Neural progenitor cell (in vitro differentiated cells): ENCODE data around the gene KIAA0930. TPM values are rescaled to one million over a fixed set of nuclear protein-coding genes. Genes with fewer than 3 reads are reported as not detected.

ENCODE experiments used
- DNase-seq: peaks from one replicate; pipeline ENCODE4 v3.0.0-alpha.2; 2016; ENCODE audit warnings: low spot score
- H2AFZ ChIP-seq: fragments of 200-600 bp; sonication (generic); replicated peaks from 2 replicates; pipeline ENCODE4 v1.6.1; 2016; ENCODE audit warnings: antibody characterized with exemption
- H3F3A ChIP-seq: fragments of 200-600 bp; sonication (generic); 2 replicates; pipeline ENCODE4 v1.6.1; 2016; ENCODE audit warnings: antibody characterized with exemption, low read depth
- H3K27ac ChIP-seq: fragments of 200-600 bp; sonication (generic); 2 replicates; pipeline ENCODE4 v1.5.1; 2016; ENCODE audit warnings: mild to moderate bottlenecking
- H3K27me3 ChIP-seq: fragments of 200-600 bp; sonication (generic); 2 replicates; pipeline ENCODE4 v1.6.1; 2016; ENCODE audit warnings: mild to moderate bottlenecking, moderate library complexity
- H3K36me3 ChIP-seq: fragments of 200-600 bp; sonication (generic); 2 replicates; pipeline ENCODE4 v1.5.1; 2016
- H3K4me1 ChIP-seq: fragments of 200-600 bp; sonication (generic); 2 replicates; pipeline ENCODE4 v1.6.1; 2016; ENCODE audit warnings: mixed run types
- H3K4me2 ChIP-seq: fragments of 200-600 bp; sonication (generic); 2 replicates; pipeline ENCODE4 v1.6.1; 2016
- H3K4me3 ChIP-seq: fragments of 200-600 bp; sonication (generic); 2 replicates; pipeline ENCODE4 v1.5.1; 2016
- H3K79me2 ChIP-seq: fragments of 200-600 bp; sonication (generic); 2 replicates; pipeline ENCODE4 v1.6.1; 2016; ENCODE audit warnings: low read depth
- H3K9ac ChIP-seq: fragments of 200-600 bp; sonication (generic); 2 replicates; pipeline ENCODE4 v1.6.1; 2016
- H3K9me3 ChIP-seq: fragments of 200-600 bp; sonication (generic); 2 replicates; pipeline ENCODE4 v1.5.1; 2016; ENCODE audit warnings: low read depth
- H4K20me1 ChIP-seq: fragments of 200-600 bp; sonication (generic); 2 replicates; pipeline ENCODE4 v1.6.1; 2016; ENCODE audit warnings: low read depth
- H3K27ac Mint-ChIP-seq: 3 replicates; pipeline ENCODE4 v1.8.0; 2021; ENCODE audit warnings: mixed read lengths
- H3K27me3 Mint-ChIP-seq: 2 replicates; pipeline ENCODE4 v1.8.0; 2022; ENCODE audit warnings: low read depth, mild to moderate bottlenecking, inconsistent platforms, moderate library complexity, mixed read lengths; ENCODE audit not compliant: insufficient read depth
- H3K36me3 Mint-ChIP-seq: 3 replicates; pipeline ENCODE4 v1.8.0; 2021; ENCODE audit warnings: mixed read lengths
- H3K4me1 Mint-ChIP-seq: 3 replicates; pipeline ENCODE4 v1.8.0; 2021; ENCODE audit warnings: mixed read lengths
- H3K4me3 Mint-ChIP-seq: 3 replicates; pipeline ENCODE4 v1.8.0; 2021; ENCODE audit warnings: mild to moderate bottlenecking, moderate library complexity, mixed read lengths
- H3K9me3 Mint-ChIP-seq: 3 replicates; pipeline ENCODE4 v1.8.0; 2020; ENCODE audit warnings: mixed read lengths
- EZH2 ChIP-seq: fragments of 200-600 bp; sonication (generic); IDR thresholded peaks from 2 replicates; pipeline ENCODE4 v1.6.1; 2017; ENCODE audit warnings: antibody characterized with exemption, mild to moderate bottlenecking, moderate library complexity
- EZH2phosphoT487 ChIP-seq: fragments of 200-600 bp; sonication (generic); IDR thresholded peaks from 2 replicates; pipeline ENCODE4 v1.6.1; 2017; ENCODE audit warnings: antibody characterized with exemption
- total RNA-seq: library from RNA; depleted of rRNA; stranded (reverse); fragments of >200 nt; gene quantifications from 2 replicates; pipeline ENCODE4 v1.2.3, GENCODE V29; 2015; ENCODE audit warnings: low replicate concordance
- TF ChIP-seq, protein P1 (sequence below): fragments of 200-600 bp; sonication (generic); IDR thresholded peaks from 2 replicates; pipeline ENCODE4 v1.5.1; 2017; ENCODE audit warnings: antibody characterized with exemption, mild to moderate bottlenecking

The KIAA0930 gene
- total RNA-seq, 1 donor from 2014 or later, result 15.0 TPM

DNA sequence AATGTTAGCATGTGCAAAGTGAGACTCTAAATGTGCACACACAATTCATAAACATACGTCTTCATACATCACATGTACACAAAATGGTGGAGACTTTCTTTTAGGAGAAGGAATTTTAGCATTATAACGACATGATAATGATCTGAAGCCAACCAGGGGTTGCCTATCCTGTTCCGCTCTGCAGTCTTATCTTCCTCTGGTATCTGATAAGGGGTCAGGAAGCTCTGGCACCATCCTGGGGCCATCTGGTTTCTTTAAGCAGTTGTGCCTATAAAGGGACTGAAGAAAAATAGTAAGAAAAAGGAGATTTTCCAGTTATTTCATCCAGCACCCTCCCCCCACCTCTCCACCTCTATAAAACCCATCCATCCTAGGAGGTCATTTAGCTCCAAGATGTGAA lies 82.8 kb downstream of the KIAA0930 start:
- H3K4me1 ChIP-seq, result peaks cover 5% of the 10 kb centered on the region
- no peak overlapping the region for H3K9ac ChIP-seq
- no peak overlapping the region for H2AFZ ChIP-seq
- Mint-ChIP-seq H3K9me3 (no peaks in the 10 kb centered on the region), H3K4me1 (peaks cover 13% of the 10 kb centered on the region), H3K27ac (no peak overlapping the region), H3K36me3 (peaks cover 5% of the 10 kb centered on the region), H3K4me3 (no peak overlapping the region), H3K27me3 (no peaks in the 10 kb centered on the region)
- H3K27me3 ChIP-seq, result no peaks in the 10 kb centered on the region
- no peak for DNase-seq
- no peaks in the 10 kb centered on the region for H3K36me3 ChIP-seq
- H3K27ac ChIP-seq, result no peak overlapping the region
- peaks cover 44% of the 10 kb centered on the region for H3K79me2 ChIP-seq
- H3K9me3 ChIP-seq, result no peaks in the 10 kb centered on the region
- peaks cover 10% of the 10 kb centered on the region for H4K20me1 ChIP-seq
- H3K4me2 ChIP-seq, result no peak overlapping the region
- no peak for TF ChIP-seq EZH2
- TF ChIP-seq, protein P1, sequence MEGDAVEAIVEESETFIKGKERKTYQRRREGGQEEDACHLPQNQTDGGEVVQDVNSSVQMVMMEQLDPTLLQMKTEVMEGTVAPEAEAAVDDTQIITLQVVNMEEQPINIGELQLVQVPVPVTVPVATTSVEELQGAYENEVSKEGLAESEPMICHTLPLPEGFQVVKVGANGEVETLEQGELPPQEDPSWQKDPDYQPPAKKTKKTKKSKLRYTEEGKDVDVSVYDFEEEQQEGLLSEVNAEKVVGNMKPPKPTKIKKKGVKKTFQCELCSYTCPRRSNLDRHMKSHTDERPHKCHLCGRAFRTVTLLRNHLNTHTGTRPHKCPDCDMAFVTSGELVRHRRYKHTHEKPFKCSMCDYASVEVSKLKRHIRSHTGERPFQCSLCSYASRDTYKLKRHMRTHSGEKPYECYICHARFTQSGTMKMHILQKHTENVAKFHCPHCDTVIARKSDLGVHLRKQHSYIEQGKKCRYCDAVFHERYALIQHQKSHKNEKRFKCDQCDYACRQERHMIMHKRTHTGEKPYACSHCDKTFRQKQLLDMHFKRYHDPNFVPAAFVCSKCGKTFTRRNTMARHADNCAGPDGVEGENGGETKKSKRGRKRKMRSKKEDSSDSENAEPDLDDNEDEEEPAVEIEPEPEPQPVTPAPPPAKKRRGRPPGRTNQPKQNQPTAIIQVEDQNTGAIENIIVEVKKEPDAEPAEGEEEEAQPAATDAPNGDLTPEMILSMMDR, result no peak
- no peak for TF ChIP-seq EZH2phosphoT487
- H3K4me3 ChIP-seq, result no peak overlapping the region
- H3F3A ChIP-seq, result peaks cover 6% of the 10 kb centered on the region

- Histone ChIP-seq H3K27me3 (no peaks in the 10 kb centered on the region), H4K20me1 (peaks cover 7% of the 10 kb centered on the region)
These were observed 85.4 kb downstream of the KIAA0930 start for GRCh38 chr22:45155050-45155840.

DNA sequence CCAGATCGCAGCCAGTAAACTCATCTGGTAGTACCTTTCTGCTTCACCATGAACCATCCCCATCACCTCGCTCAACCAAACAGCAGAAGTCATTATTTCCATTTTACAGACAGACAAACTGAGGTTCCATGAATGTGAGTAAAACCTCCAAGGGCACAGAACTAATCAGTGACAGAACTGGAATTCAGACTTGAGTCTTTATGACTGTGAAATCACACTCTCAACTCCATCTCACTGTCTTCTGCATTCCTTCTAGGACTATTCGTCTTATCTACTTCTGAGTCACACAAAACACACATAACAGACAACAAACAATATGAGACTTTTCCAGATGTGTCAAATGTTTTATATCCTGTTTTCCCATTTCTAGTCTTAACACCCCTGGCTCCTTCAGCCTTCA lies 86.3 kb downstream of the KIAA0930 start:
- H3K4me1 ChIP-seq, result no peaks in the 10 kb centered on the region
- no peak overlapping the region for H2AFZ ChIP-seq
- no peak overlapping the region for H3K4me2 ChIP-seq
- no peak for TF ChIP-seq EZH2phosphoT487
- TF ChIP-seq, protein P1, result no peak
- no peak for TF ChIP-seq EZH2
- H3K79me2 ChIP-seq, result peaks cover 13% of the 10 kb centered on the region
- H3K4me1 Mint-ChIP-seq, result no peaks in the 10 kb centered on the region
- H3K27me3 ChIP-seq, result no peaks in the 10 kb centered on the region
- H3K27me3 Mint-ChIP-seq, result no peaks in the 10 kb centered on the region
- H3K9ac ChIP-seq, result no peak overlapping the region
- no peaks in the 10 kb centered on the region for H3K36me3 ChIP-seq
- no peak overlapping the region for H3K27ac ChIP-seq
- H3F3A ChIP-seq, result no peaks in the 10 kb centered on the region
- no peak for DNase-seq
- H3K9me3 Mint-ChIP-seq, result no peaks in the 10 kb centered on the region
- H3K36me3 Mint-ChIP-seq, result peaks cover 8% of the 10 kb centered on the region
- H3K9me3 ChIP-seq, result no peaks in the 10 kb centered on the region
- H3K4me3 ChIP-seq, result no peak overlapping the region
- peaks cover 3% of the 10 kb centered on the region for H4K20me1 ChIP-seq
- H3K27ac Mint-ChIP-seq, result no peak overlapping the region
- no peak overlapping the region for H3K4me3 Mint-ChIP-seq

More at GRCh38 chr22:45155050-45155840, 85.4 kb downstream of the KIAA0930 start:
- TF ChIP-seq EZH2phosphoT487 (no peak), EZH2 (no peak)
- TF ChIP-seq, protein P1, result no peak
- H3K27ac ChIP-seq, result no peak overlapping the region
- no peaks in the 10 kb centered on the region for H3K27me3 Mint-ChIP-seq
- H3K36me3 Mint-ChIP-seq, result peaks cover 8% of the 10 kb centered on the region
- H3K4me1 Mint-ChIP-seq, result no peaks in the 10 kb centered on the region
- no peak overlapping the region for H3K4me2 ChIP-seq
- no peak overlapping the region for H2AFZ ChIP-seq
- no peaks in the 10 kb centered on the region for H3K9me3 Mint-ChIP-seq
- no peak for DNase-seq
- H3K27ac Mint-ChIP-seq, result peak overlapping the region; percentile 15
- no peaks in the 10 kb centered on the region for H3K4me1 ChIP-seq
- H3K36me3 ChIP-seq, result no peaks in the 10 kb centered on the region
- no peak overlapping the region for H3K4me3 Mint-ChIP-seq
- H3K9ac ChIP-seq, result no peak overlapping the region
- H3K9me3 ChIP-seq, result no peaks in the 10 kb centered on the region
- no peak overlapping the region for H3K4me3 ChIP-seq
- no peaks in the 10 kb centered on the region for H3F3A ChIP-seq
- peaks cover 22% of the 10 kb centered on the region for H3K79me2 ChIP-seq
